Cardiac muscle cell (in vitro differentiated cells and primary cell): Measurements from ENCODE around the gene CHMP2A. TPM values are rescaled to one million over a fixed set of nuclear protein-coding genes. Genes with fewer than 3 reads are reported as not detected.
"Not testable (repeated sequence)": the region's sequence is repeated elsewhere in the genome, so short reads cannot be mapped to it uniquely, and the experiment has no call there.

Experiments
- DNase-seq, 2 donors: peaks; one replicate each; pipeline versions ENCODE4 v3.0.0 to v3.0.0-alpha.2; 2010 to 2017; ENCODE audit warnings: low read depth in 1 of 2, low spot score in 1 of 2
- H3K27ac ChIP-seq: fragments of 200-600 bp; sonication (generic); 2 replicates; pipeline ENCODE4 v1.5.1; 2016
- H3K27me3 ChIP-seq: fragments of 200-600 bp; sonication (generic); 2 replicates; pipeline ENCODE4 v1.6.0; 2016; ENCODE audit warnings: control low read depth
- H3K36me3 ChIP-seq: fragments of 200-600 bp; sonication (generic); 2 replicates; pipeline ENCODE4 v1.5.1; 2016; ENCODE audit warnings: control low read depth
- H3K4me1 ChIP-seq: fragments of 200-600 bp; sonication (generic); 2 replicates; pipeline ENCODE4 v1.8.1; 2017; ENCODE audit warnings: low read depth, mild to moderate bottlenecking, mixed run types
- H3K4me3 ChIP-seq: fragments of 200-600 bp; sonication (generic); 2 replicates; pipeline ENCODE4 v1.5.1; 2016; ENCODE audit warnings: mild to moderate bottlenecking
- H3K9me3 ChIP-seq: fragments of 200-600 bp; sonication (generic); 2 replicates; pipeline ENCODE4 v1.5.1; 2017; ENCODE audit warnings: low read depth, mild to moderate bottlenecking, control low read depth
- CTCF ChIP-seq: IDR thresholded peaks from 2 replicates; pipeline ENCODE4 v1.5.1; 2012; ENCODE audit warnings: low read depth, mild to moderate bottlenecking, low read length
- polyA plus RNA-seq: library from polyadenylated mRNA; unstranded; fragments of >200 nt; fragmentation: Nextera tagmentation; extraction: Ambion mirVana; gene quantifications from 2 replicates; pipeline ENCODE4 v1.2.1, GENCODE V29; 2016
- total RNA-seq: library from RNA; depleted of rRNA; stranded (reverse); fragments of >200 nt; gene quantifications from 2 replicates; pipeline ENCODE4 v1.2.3, GENCODE V29; 2016

Gene CHMP2A
- total and polyA plus RNA-seq, 2 experiments from 2014 or later, result 247 to 265 TPM

- Histone ChIP-seq H3K36me3 (peaks cover 5% of the 10 kb centered on the region), H3K4me3 (no peak within 1 kb of the TSS), H3K27ac (no peak within 1 kb of the TSS), H3K9me3 (no peaks in the 10 kb centered on the region), H3K4me1 (no peaks in the 10 kb centered on the region), H3K27me3 (no peaks in the 10 kb centered on the region)
- DNase-seq, result no peak
- no peak for TF ChIP-seq CTCF
Measured at GRCh38 chr19:58511353-58512208, 43.3 kb downstream of the CHMP2A start, which contains the start of gene SLC27A5. SLC27A5 (minus strand) TSS chr19:58511992; CDS start chr19:58511955, 37 bp downstream.

GRCh38 chr19:58510084-58510862, 44.6 kb downstream of the CHMP2A start:
- Histone ChIP-seq H3K27me3 (no peaks in the 10 kb centered on the region), H3K36me3 (no peaks in the 10 kb centered on the region)

GRCh38 chr19:58509731-58510083, 45.2 kb downstream of the CHMP2A start:
- no peaks in the 10 kb centered on the region for H3K9me3 ChIP-seq
- no peak overlapping the region for H3K27ac ChIP-seq
- DNase-seq, result no peak
- TF ChIP-seq CTCF, result no peak
- H3K36me3 ChIP-seq, result no peaks in the 10 kb centered on the region
- H3K4me3 ChIP-seq, result no peak overlapping the region
- H3K4me1 ChIP-seq, result no peaks in the 10 kb centered on the region
- no peaks in the 10 kb centered on the region for H3K27me3 ChIP-seq

More at GRCh38 chr19:58510084-58510862, 44.6 kb downstream of the CHMP2A start:
- H3K9me3 ChIP-seq, result no peaks in the 10 kb centered on the region
- no peaks in the 10 kb centered on the region for H3K4me1 ChIP-seq
- H3K27ac ChIP-seq, result no peak overlapping the region
- H3K4me3 ChIP-seq, result no peak overlapping the region
- TF ChIP-seq CTCF, result no peak
- DNase-seq, result no peak

- not testable (repeated sequence) for H3K27ac ChIP-seq, H3K27me3 ChIP-seq, H3K4me3 ChIP-seq, H3K36me3 ChIP-seq, H3K9me3 ChIP-seq, H3K4me1 ChIP-seq, DNase-seq
Measured at GRCh38 chr19:58507602-58508223, 47.2 kb downstream of the CHMP2A start.

Other genes starting within 250 kb of the CHMP2A start
- 64.3 and 92.4 TPM in 2 replicates for gene ERVK3-1, start 249.7 kb downstream of the CHMP2A start, total RNA-seq
- gene ERVK3-1, start 249.7 kb downstream of the CHMP2A start, polyA plus RNA-seq, result 62.8 and 62.9 TPM in 2 replicates
- 2.4 and 2.5 TPM in 2 replicates for gene ZSCAN22, start 228.1 kb downstream of the CHMP2A start, total RNA-seq
- 3.7 and 4.2 TPM in 2 replicates for gene ZSCAN22, start 228.1 kb downstream of the CHMP2A start, polyA plus RNA-seq
- gene A1BG, start 201.6 kb downstream of the CHMP2A start, total RNA-seq, result 75.0 and 138 TPM in 2 replicates
- 45.9 and 56.5 TPM in 2 replicates for gene A1BG, start 201.6 kb downstream of the CHMP2A start, polyA plus RNA-seq
- gene ZNF497, start 192.4 kb downstream of the CHMP2A start, total RNA-seq, result 5.9 and 7.6 TPM in 2 replicates
- gene ZNF497, start 192.4 kb downstream of the CHMP2A start, polyA plus RNA-seq, result 5.8 and 6.8 TPM in 2 replicates
- gene ZNF837, start 174.1 kb downstream of the CHMP2A start, total RNA-seq, result 9.1 and 12.6 TPM in 2 replicates
- 7.6 and 8.9 TPM in 2 replicates for gene ZNF837, start 174.1 kb downstream of the CHMP2A start, polyA plus RNA-seq
- 1,551 and 1,738 TPM in 2 replicates for gene RPS5, start 167.8 kb downstream of the CHMP2A start, total RNA-seq
- 643 and 656 TPM in 2 replicates for gene RPS5, start 167.8 kb downstream of the CHMP2A start, polyA plus RNA-seq
- gene RNF225, start 159.4 kb downstream of the CHMP2A start, total RNA-seq, result 3.1 TPM in 1 of 2 replicates, not detected in the other
- gene RNF225, start 159.4 kb downstream of the CHMP2A start, polyA plus RNA-seq, result not detected in 2 replicates
- 15.6 and 37.9 TPM in 2 replicates for gene ZNF584, start 146.5 kb downstream of the CHMP2A start, total RNA-seq
- gene ZNF584, start 146.5 kb downstream of the CHMP2A start, polyA plus RNA-seq, result 16.0 and 18.6 TPM in 2 replicates
- gene ZNF132, start 115.0 kb downstream of the CHMP2A start, total RNA-seq, result not detected in 2 replicates
- gene ZNF132, start 115.0 kb downstream of the CHMP2A start, polyA plus RNA-seq, result 1.1 and 1.4 TPM in 2 replicates
- 10.3 and 19.0 TPM in 2 replicates for gene ZNF324B, start 103.5 kb downstream of the CHMP2A start, total RNA-seq
- 3.4 and 5.0 TPM in 2 replicates for gene ZNF324B, start 103.5 kb downstream of the CHMP2A start, polyA plus RNA-seq
- gene ZNF324, start 88.0 kb downstream of the CHMP2A start, total RNA-seq, result 24.7 and 27.8 TPM in 2 replicates
- gene ZNF324, start 88.0 kb downstream of the CHMP2A start, polyA plus RNA-seq, result 15.7 and 18.8 TPM in 2 replicates
- 29.0 and 41.1 TPM in 2 replicates for gene ZNF446, start 78.8 kb downstream of the CHMP2A start, total RNA-seq
- gene ZNF446, start 78.8 kb downstream of the CHMP2A start, polyA plus RNA-seq, result 16.3 and 20.5 TPM in 2 replicates
- gene SLC27A5, start 43.1 kb downstream of the CHMP2A start, total RNA-seq, result 17.7 and 23.9 TPM in 2 replicates
- gene SLC27A5, start 43.1 kb downstream of the CHMP2A start, polyA plus RNA-seq, result 22.5 and 22.8 TPM in 2 replicates
- 22.8 and 26.3 TPM in 2 replicates for gene ZBTB45, start 35.3 kb downstream of the CHMP2A start, total RNA-seq
- gene ZBTB45, start 35.3 kb downstream of the CHMP2A start, polyA plus RNA-seq, result 29.4 and 34.6 TPM in 2 replicates
- gene TRIM28, start 11.0 kb downstream of the CHMP2A start, total RNA-seq, result 563 and 650 TPM in 2 replicates
- 303 and 343 TPM in 2 replicates for gene TRIM28, start 11.0 kb downstream of the CHMP2A start, polyA plus RNA-seq
- 70.8 and 79.0 TPM in 2 replicates for gene UBE2M, start 3.5 kb upstream of the CHMP2A start, total RNA-seq
- gene UBE2M, start 3.5 kb upstream of the CHMP2A start, polyA plus RNA-seq, result 169 and 177 TPM in 2 replicates
- gene MZF1, start 18.2 kb upstream of the CHMP2A start, total RNA-seq, result 51.1 TPM in 2 replicates
- gene MZF1, start 18.2 kb upstream of the CHMP2A start, polyA plus RNA-seq, result 25.1 and 34.7 TPM in 2 replicates